CD4-positive, CD25-positive, alpha-beta regulatory T cell (primary cell): ENCODE measurements around the gene KCNN3. TPM values are rescaled to one million over a fixed set of nuclear protein-coding genes. Genes with fewer than 3 reads are reported as not detected.
"Not testable (repeated sequence)": the region's sequence is repeated elsewhere in the genome, so short reads cannot be mapped to it uniquely, and the experiment has no call there.

ENCODE experiments used
- ATAC-seq, 2 donors: fragments of 150-1000 bp; cut with Tn5 transposase; one replicate each; pipeline ENCODE4 v1.10.0; 2021; ENCODE audit warnings: low read depth in 2 of 2, moderate number of reproducible peaks in 2 of 2, moderate library complexity in 1 of 2
- DNase-seq, 3 donors: peaks; one replicate each; pipeline versions ENCODE4 v3.0.0 to v3.0.0-alpha.2; 2012 to 2022; ENCODE audit warnings: mixed read lengths in 1 of 3
- H3K27ac ChIP-seq: one replicate; pipeline ENCODE4 v1.7.0; 2013; ENCODE audit warnings: mild to moderate bottlenecking, low read length; ENCODE audit not compliant: insufficient read depth, poor library complexity, severe bottlenecking
- H3K27me3 ChIP-seq: one replicate; pipeline ENCODE4 v1.7.0; 2013; ENCODE audit warnings: low read length; ENCODE audit not compliant: control insufficient read depth, insufficient read depth
- H3K36me3 ChIP-seq: one replicate; pipeline ENCODE4 v1.7.0; 2013; ENCODE audit warnings: mild to moderate bottlenecking, low read length, moderate library complexity; ENCODE audit not compliant: control insufficient read depth, insufficient read depth
- H3K4me1 ChIP-seq: 2 replicates; pipeline ENCODE4 v1.7.0; 2013; ENCODE audit warnings: mild to moderate bottlenecking, low read length; ENCODE audit not compliant: insufficient read depth, control insufficient read depth, poor library complexity, severe bottlenecking
- H3K4me3 ChIP-seq: one replicate; pipeline ENCODE4 v1.7.0; 2013; ENCODE audit warnings: low read depth, mild to moderate bottlenecking, low read length, moderate library complexity
- H3K9me3 ChIP-seq, 2 experiments: 1 replicate in 1 of 2; 2 replicates in 1 of 2; pipeline ENCODE4 v1.7.0; 2013; ENCODE audit warnings: low read length in 2 of 2, mild to moderate bottlenecking in 1 of 2, moderate library complexity in 1 of 2; ENCODE audit not compliant: control insufficient read depth in 2 of 2
- H3K27ac Mint-ChIP-seq, 3 donors: one replicate each; pipeline ENCODE4 v1.8.0; 2020 to 2022; ENCODE audit warnings: mild to moderate bottlenecking in 3 of 3, mixed read lengths in 3 of 3, moderate library complexity in 2 of 3
- H3K27me3 Mint-ChIP-seq: one replicate; pipeline ENCODE4 v1.8.0; 2022; ENCODE audit warnings: mild to moderate bottlenecking, mixed read lengths
- H3K36me3 Mint-ChIP-seq: one replicate; pipeline ENCODE4 v1.8.0; 2020; ENCODE audit warnings: mixed read lengths
- H3K4me1 Mint-ChIP-seq, 4 donors: one replicate each; pipeline ENCODE4 v1.8.0; 2020 to 2022; ENCODE audit warnings: mixed read lengths in 4 of 4, mild to moderate bottlenecking in 1 of 4
- H3K4me3 Mint-ChIP-seq, 4 donors: one replicate each; pipeline ENCODE4 v1.8.0; 2020 to 2022; ENCODE audit warnings: mild to moderate bottlenecking in 4 of 4, mixed read lengths in 4 of 4, moderate library complexity in 3 of 4
- H3K9me3 Mint-ChIP-seq, 7 donors: one replicate each; pipeline ENCODE4 v1.8.0; 2020 to 2022; ENCODE audit warnings: mixed read lengths in 7 of 7, mild to moderate bottlenecking in 3 of 7, moderate library complexity in 2 of 7
- polyA plus RNA-seq, 4 donors: library from polyadenylated mRNA; unstranded; fragments of 300-500 nt; fragmentation: Illumina TruSeq; gene quantifications; one replicate each; pipeline ENCODE4 v1.2.3, GENCODE V29; 2021
- total RNA-seq: library from RNA; stranded (reverse); gene quantifications from one replicate; pipeline ENCODE4 v1.2.3, GENCODE V29; 2022

Gene KCNN3
- total RNA-seq (0.30 TPM), polyA plus RNA-seq (not detected)

DNA sequence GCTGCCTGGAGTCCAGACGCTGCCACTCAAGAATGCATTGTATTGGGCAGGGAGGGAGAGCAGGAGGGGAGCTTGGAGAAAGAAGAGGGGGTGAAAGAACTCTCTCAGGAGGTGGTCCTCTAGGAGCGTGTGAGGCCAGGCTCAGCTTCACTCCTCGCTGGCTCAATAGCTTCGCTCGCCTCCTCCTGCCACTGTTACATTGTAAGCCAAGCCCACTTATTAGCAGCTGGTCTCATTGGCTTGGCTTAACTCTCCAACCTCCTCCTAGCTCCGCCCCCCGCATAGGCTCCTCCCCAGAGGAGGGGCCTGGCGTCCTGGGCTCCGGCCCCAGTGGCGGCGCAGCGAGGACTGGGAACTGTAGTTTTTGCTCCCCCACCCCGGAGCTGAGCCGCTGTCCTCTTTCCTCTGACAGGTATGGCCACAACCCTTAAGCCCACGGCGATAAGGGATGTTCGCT, at the start of gene KCNN3:
TSS of gene KCNN3 (minus strand) at position 167 of the 457 bp plus-strand sequence. CDS start 317 bp downstream, outside the sequence.
- Histone ChIP-seq H3K27me3 (peaks cover 5% of the 10 kb centered on the region), H3K4me3 (no peak within 1 kb of the TSS), H3K36me3 (no peaks in the 10 kb centered on the region), H3K9me3 (no peaks in the 10 kb centered on the region), H3K27ac (no peak within 1 kb of the TSS), H3K4me1 (peaks cover 11% of the 10 kb centered on the region)
- Mint-ChIP-seq H3K9me3 (no peaks in the 10 kb centered on the region), H3K4me1 (peaks cover 0 to 19% (median 6%) of the 10 kb centered on the region in 4 donors), H3K27me3 (peaks cover 49% of the 10 kb centered on the region), H3K27ac (no peak within 1 kb of the TSS), H3K4me3 (peak within 1 kb of the TSS in 2 of 4 donors; percentile 28 to 56), H3K36me3 (peaks cover 4% of the 10 kb centered on the region)
- DNase-seq (peak; percentile 65 to 89 (median 78)), ATAC-seq (peak; percentile 88 to 98)

DNA sequence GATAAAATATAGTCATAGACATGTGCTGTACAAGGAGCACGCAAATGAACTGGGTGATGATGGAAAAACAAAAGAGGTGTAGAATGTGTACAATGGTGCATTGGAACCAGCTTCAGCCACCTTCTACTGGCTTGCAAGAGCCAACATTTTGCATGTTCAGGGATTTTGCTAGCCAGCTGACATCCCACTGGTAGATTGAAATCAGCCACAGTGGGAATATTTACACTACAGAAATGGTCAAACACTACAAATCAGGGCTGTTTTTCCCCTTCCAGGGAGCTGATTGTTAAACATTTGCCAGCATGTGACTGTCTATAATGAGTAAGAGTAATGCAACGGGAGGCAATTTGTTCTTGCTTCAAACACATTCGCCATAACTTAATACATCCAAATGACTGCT, 43.2 kb upstream of the KCNN3 start:
- H3K36me3 ChIP-seq, result no peaks in the 10 kb centered on the region
- H3K36me3 Mint-ChIP-seq, result peaks cover 13% of the 10 kb centered on the region
- H3K9me3 ChIP-seq, result no peaks in the 10 kb centered on the region
- H3K27ac ChIP-seq, result no peak overlapping the region
- no peaks in the 10 kb centered on the region for H3K4me1 ChIP-seq
- H3K9me3 Mint-ChIP-seq, result peaks cover 0 to 1% (median 0%) of the 10 kb centered on the region in 7 donors
- H3K4me3 ChIP-seq, result no peak overlapping the region
- H3K4me1 Mint-ChIP-seq, result no peaks in the 10 kb centered on the region
- ATAC-seq (no peak), DNase-seq (no peak)
- H3K27me3 ChIP-seq, result no peaks in the 10 kb centered on the region
- no peaks in the 10 kb centered on the region for H3K27me3 Mint-ChIP-seq
- H3K27ac Mint-ChIP-seq, result peak overlapping the region in 1 of 3 donors; percentile 86
- H3K4me3 Mint-ChIP-seq, result no peak overlapping the region

DNA sequence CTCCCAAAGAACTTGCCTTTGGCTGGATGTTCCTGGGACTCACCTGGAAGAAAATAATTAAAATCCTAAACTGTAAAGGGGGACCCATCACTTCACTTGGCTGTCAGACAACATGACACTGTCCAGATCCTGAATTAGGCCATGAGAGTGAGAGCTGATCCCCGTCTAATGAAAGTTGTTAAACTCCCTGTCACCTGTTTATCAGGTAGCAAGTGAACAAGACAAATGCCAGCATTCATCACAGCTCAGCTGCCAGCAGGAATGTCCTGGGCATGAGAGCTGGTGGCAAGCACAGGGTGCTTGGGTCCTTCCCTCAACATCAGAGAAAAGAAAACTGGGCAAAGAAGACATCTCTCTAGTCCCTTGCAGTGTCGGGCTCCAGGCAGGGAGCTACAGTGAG, 42.7 kb upstream of the KCNN3 start:
- H3K27me3 Mint-ChIP-seq, result no peaks in the 10 kb centered on the region
- Histone ChIP-seq H3K27me3 (no peaks in the 10 kb centered on the region), H3K9me3 (no peaks in the 10 kb centered on the region), H3K4me3 (no peak overlapping the region), H3K27ac (no peak overlapping the region), H3K4me1 (no peaks in the 10 kb centered on the region), H3K36me3 (no peaks in the 10 kb centered on the region)
- DNase-seq (no peak), ATAC-seq (no peak)
- H3K4me3 Mint-ChIP-seq, result no peak overlapping the region
- peak overlapping the region in 1 of 3 donors; percentile 86 for H3K27ac Mint-ChIP-seq
- peaks cover 13% of the 10 kb centered on the region for H3K36me3 Mint-ChIP-seq
- H3K9me3 Mint-ChIP-seq, result peaks cover 0 to 1% (median 0%) of the 10 kb centered on the region in 7 donors
- no peaks in the 10 kb centered on the region for H3K4me1 Mint-ChIP-seq

DNA sequence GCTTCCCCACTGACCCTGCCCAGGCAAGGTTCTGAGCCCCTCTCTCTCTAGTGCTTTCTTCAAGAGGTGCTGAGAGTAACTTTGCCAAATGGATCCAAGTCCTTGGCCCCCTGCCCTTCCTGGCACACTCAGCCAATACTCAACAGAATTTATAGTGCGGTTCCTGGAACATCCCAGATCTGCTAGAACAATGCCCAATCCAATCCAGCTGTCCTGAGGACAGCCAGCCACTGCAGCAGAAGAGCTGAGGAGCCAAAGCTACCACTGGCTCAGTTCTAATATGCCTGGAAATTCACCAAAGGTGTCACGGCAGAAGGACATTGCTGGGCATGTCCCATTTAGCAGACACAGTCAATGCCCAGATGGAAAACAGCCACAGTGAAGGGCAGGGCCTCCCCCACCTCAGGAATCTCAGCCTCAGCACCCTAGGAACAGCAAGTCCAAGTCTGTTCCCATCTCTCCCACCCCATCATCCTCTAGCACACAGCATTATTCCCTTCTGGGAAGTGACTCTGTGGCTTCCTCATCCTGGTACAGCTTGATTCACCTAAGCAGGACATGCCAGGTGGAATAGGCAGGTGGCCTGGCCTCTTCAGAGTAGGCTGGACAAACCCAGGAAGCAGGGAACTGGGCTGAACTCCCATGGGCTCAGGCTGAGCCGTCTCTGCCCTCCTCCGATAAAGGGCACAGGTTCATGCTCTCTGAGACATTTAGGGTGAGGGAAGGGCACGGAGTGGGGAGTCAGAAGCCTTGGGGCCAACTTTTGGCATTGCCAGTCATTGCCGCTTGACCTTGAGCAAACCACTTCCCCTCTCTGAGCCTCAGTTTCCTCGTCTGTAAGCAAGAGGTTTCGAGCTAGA, 41.8 kb upstream of the KCNN3 start:
- Histone ChIP-seq H3K4me1 (no peaks in the 10 kb centered on the region), H3K27me3 (no peaks in the 10 kb centered on the region), H3K36me3 (no peaks in the 10 kb centered on the region), H3K27ac (no peak overlapping the region), H3K9me3 (no peaks in the 10 kb centered on the region), H3K4me3 (no peak overlapping the region)
- Mint-ChIP-seq H3K36me3 (peaks cover 12% of the 10 kb centered on the region), H3K4me1 (no peaks in the 10 kb centered on the region), H3K4me3 (no peak overlapping the region), H3K9me3 (peaks cover 0 to 1% (median 0%) of the 10 kb centered on the region in 7 donors), H3K27ac (no peak overlapping the region), H3K27me3 (no peaks in the 10 kb centered on the region)
- DNase-seq (no peak), ATAC-seq (no peak)

DNA sequence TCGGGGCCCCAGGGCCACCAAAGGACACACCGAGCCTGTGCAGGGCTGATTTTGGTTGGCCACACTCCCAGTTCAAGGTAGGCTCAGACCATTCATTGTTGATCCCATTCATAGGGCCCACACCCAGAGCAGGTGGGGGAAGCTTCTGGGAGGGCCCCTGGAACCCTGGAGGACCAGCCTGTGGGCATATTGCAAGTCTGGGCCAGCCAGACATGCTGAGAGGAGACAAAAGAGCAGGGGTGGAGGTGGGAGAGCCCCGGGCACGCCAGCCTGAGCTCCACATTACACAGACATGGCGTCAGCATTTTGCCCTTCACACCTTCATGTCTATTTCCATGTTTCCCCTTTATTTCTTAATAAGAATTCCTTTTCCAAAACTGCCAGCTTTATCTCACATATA, 40.8 kb upstream of the KCNN3 start:
- Histone ChIP-seq H3K4me3 (no peak overlapping the region), H3K27ac (no peak overlapping the region), H3K9me3 (no peaks in the 10 kb centered on the region), H3K36me3 (no peaks in the 10 kb centered on the region), H3K4me1 (no peaks in the 10 kb centered on the region), H3K27me3 (no peaks in the 10 kb centered on the region)
- Mint-ChIP-seq H3K9me3 (peaks cover 0 to 1% (median 0%) of the 10 kb centered on the region in 7 donors), H3K4me1 (no peaks in the 10 kb centered on the region), H3K27me3 (no peaks in the 10 kb centered on the region), H3K27ac (no peak overlapping the region), H3K4me3 (no peak overlapping the region), H3K36me3 (peaks cover 6% of the 10 kb centered on the region)
- DNase-seq (no peak), ATAC-seq (no peak)

DNA sequence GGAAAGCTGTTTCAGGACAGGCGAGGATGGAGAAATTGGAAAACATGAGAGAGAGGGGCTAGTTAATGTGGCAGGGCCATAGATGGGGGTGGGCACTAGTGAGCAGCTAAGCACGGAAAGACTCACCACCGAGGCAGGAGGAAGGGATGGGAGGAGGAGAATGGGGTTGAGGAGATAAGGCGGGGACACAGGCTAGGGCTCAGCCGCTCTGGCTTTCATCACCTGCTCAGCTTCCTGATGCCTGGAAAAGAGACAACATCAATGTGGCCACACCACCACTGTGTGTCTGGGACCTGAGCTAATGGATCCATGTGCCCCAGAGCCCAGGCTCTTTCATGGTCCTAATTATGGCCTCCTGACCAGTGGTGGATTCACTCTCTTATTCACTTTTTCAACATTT, 38.9 kb upstream of the KCNN3 start:
- H3K4me1 Mint-ChIP-seq, result no peaks in the 10 kb centered on the region
- no peaks in the 10 kb centered on the region for H3K27me3 ChIP-seq
- ATAC-seq (no peak), DNase-seq (no peak)
- no peak overlapping the region for H3K4me3 ChIP-seq
- H3K4me1 ChIP-seq, result no peaks in the 10 kb centered on the region
- peaks cover 6% of the 10 kb centered on the region for H3K36me3 Mint-ChIP-seq
- no peak overlapping the region for H3K27ac Mint-ChIP-seq
- no peaks in the 10 kb centered on the region for H3K36me3 ChIP-seq
- no peaks in the 10 kb centered on the region for H3K27me3 Mint-ChIP-seq
- H3K9me3 Mint-ChIP-seq, result no peaks in the 10 kb centered on the region
- no peaks in the 10 kb centered on the region for H3K9me3 ChIP-seq
- H3K4me3 Mint-ChIP-seq, result no peak overlapping the region
- no peak overlapping the region for H3K27ac ChIP-seq

DNA sequence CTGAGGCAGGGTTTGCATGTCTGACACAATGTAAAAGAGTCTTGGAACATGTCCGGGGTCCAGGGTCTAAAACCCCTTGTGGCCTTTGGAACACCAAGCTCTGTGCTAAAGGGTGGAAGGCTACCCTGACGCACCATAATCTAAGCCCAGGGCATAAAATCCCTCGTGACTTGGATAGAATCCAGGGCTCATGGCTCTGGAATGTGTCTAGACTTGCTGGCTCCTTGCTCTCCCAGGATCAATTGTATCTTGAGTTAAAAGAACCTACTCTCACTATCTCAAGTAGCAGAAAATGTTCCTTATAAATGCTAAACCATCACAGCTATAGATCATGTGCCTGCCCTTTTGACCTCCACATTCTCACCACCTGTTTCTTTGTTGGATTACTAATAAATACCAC, 38.0 kb upstream of the KCNN3 start:
- not testable (repeated sequence) for H3K27me3 ChIP-seq, H3K4me1 ChIP-seq, H3K4me3 ChIP-seq, H3K27ac Mint-ChIP-seq, H3K36me3 ChIP-seq, DNase-seq, H3K9me3 ChIP-seq, H3K27me3 Mint-ChIP-seq, H3K9me3 Mint-ChIP-seq, H3K36me3 Mint-ChIP-seq, H3K27ac ChIP-seq, H3K4me3 Mint-ChIP-seq, ATAC-seq, H3K4me1 Mint-ChIP-seq

DNA sequence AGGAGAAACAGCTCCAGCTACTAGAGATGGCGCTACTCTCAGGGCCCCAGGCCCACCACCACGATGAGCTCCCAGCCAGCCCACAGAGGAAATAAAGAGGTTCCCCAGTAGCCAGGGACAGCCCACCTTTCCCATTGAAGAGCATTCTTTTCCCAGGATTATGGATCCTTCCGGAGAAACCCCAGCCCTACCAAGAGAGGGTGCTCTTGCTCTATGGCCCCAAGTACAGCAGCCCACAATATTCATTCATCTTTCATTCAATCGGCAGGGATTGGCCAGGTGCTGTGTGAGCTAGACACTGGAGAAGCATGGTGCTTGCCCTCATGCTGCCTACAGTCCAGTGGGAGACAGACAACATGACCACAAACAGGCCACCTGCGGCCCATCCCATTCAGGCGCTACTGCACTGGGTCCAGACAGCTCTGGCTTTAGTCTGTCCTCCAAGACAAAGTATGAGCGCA, 36.6 kb upstream of the KCNN3 start:
- no peaks in the 10 kb centered on the region for H3K4me1 ChIP-seq

More for the DNA sequence above, 36.6 kb upstream of the KCNN3 start:
- peak in 1 of 3 donors; percentile 7 for DNase-seq
- H3K36me3 Mint-ChIP-seq, result peaks cover 6% of the 10 kb centered on the region
- H3K9me3 Mint-ChIP-seq, result no peaks in the 10 kb centered on the region
- H3K27me3 Mint-ChIP-seq, result no peaks in the 10 kb centered on the region
- H3K4me1 Mint-ChIP-seq, result no peaks in the 10 kb centered on the region
- no peak overlapping the region for H3K4me3 Mint-ChIP-seq
- Histone ChIP-seq H3K4me3 (no peak overlapping the region), H3K9me3 (no peaks in the 10 kb centered on the region), H3K36me3 (no peaks in the 10 kb centered on the region), H3K27ac (no peak overlapping the region), H3K27me3 (no peaks in the 10 kb centered on the region)
- ATAC-seq, result no peak
- H3K27ac Mint-ChIP-seq, result peak overlapping the region in 1 of 3 donors; percentile 20
